ENCODE results near the gene BCOR. TPM values are rescaled to one million over a fixed set of nuclear protein-coding genes. Genes with fewer than 3 reads are reported as not detected.

BCOR gene
- total and polyA plus RNA-seq, 9 of the 15 experiments (the other 6 are each of a cell fraction or from before 2014, with no cell fraction given), result 27.5 to 113 (median 37.6) TPM

GRCh38 chrX:40097504-40098263, at the start of gene BCOR (continued):
- TF ChIP-seq ZNF639 (CRISPR knock-in tag; conservative IDR thresholded peaks at IDR 0.05 in 1 of 2, IDR thresholded peaks at IDR 0.05 in 1 of 2) (0 out of 4 replicates have a peak, but pooled peaks of 1 of the 2 experiments have one; percentile 36), SETDB1 (IDR thresholded peaks at IDR 0.05; ENCODE audit: low read length) (no peak), BCOR (IDR thresholded peaks at IDR 0.05) (no peak), MEIS2 (IDR thresholded peaks at IDR 0.05; ENCODE audit: partially characterized antibody) (no peak), ETS2 (tag; IDR thresholded peaks at IDR 0.05; ENCODE audit: borderline replicate concordance, poor library complexity, severe bottlenecking) (no peak), TCF7 (IDR thresholded peaks at IDR 0.05; ENCODE audit: borderline replicate concordance) (no peak), TRIM24 (IDR thresholded peaks at IDR 0.05) (no peak), CREB1 (IDR thresholded peaks at IDR 0.05) (no peak), CREB1 (CRISPR knock-in tag; IDR thresholded peaks at IDR 0.05) (no peak), ZNF436 (CRISPR knock-in tag; IDR thresholded peaks at IDR 0.05) (no peak), NCOA4 (IDR thresholded peaks at IDR 0.05; ENCODE audit: partially characterized antibody) (no peak), GABPA (tag; conservative IDR thresholded peaks at IDR 0.05; ENCODE audit: low read depth) (no peak; the same call in 1 of the 2 replicates), SPI1 (IDR thresholded peaks at IDR 0.05; ENCODE audit: borderline replicate concordance, low read depth, low read length) (no peak), SOX6 (IDR thresholded peaks at IDR 0.05) (peak; percentile 47; the same call in 1 of the 2 replicates), ZKSCAN1 (IDR thresholded peaks at IDR 0.05; ENCODE audit: low read depth, low read length) (no peak), HDAC6 (IDR thresholded peaks at IDR 0.05; ENCODE audit: low read depth, low read length) (no peak), ZNF830 (CRISPR knock-in tag; IDR thresholded peaks at IDR 0.05) (no peak), HMBOX1 (IDR thresholded peaks at IDR 0.05) (no peak), HINFP (tag; conservative IDR thresholded peaks at IDR 0.05; ENCODE audit: low read depth) (no peak), CREM (IDR thresholded peaks at IDR 0.05; ENCODE audit: low read depth) (peak; percentile 48; the same call in 1 of the 2 replicates), CEBPG (CRISPR knock-in tag; IDR thresholded peaks at IDR 0.05) (no peak), CEBPG (tag; conservative IDR thresholded peaks at IDR 0.05 in 1 of 2, IDR thresholded peaks at IDR 0.05 in 1 of 2) (no peak), ATF2 (CRISPR knock-in tag; IDR thresholded peaks at IDR 0.05) (no peak), HES1 (IDR thresholded peaks at IDR 0.05; ENCODE audit: low read depth) (no peak)
